NCI-H2107 (cell line): Measurements from ENCODE around the gene CAPNS2.
"Not testable (repeated sequence)": the region's sequence is repeated elsewhere in the genome, so short reads cannot be mapped to it uniquely, and the experiment has no call there.

Source experiments
- DNase-seq: peaks from one replicate; lab custom pipeline; 2025; lab: John Stamatoyannopoulos, UW

The CAPNS2 gene

DNA sequence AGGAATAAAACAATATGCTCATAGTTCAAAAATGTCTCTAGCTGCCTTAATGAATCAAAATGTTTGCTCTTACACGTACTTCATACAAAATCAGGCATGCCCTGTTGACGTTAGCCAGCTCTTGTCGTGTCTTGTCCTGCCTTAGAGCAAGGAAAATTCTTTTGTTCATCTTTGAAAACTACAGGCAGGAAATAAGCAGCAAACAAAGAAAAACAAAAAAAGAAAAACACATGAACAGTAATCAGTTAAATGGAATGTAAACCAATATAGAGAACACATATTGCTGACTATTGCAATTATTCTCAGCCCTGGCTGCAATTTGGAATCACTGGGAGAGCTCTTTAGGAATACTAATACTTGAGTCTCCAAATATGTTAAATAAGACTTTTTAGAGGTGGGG is 1.7 kb downstream of the CAPNS2 start:
- no peak for DNase-seq

DNA sequence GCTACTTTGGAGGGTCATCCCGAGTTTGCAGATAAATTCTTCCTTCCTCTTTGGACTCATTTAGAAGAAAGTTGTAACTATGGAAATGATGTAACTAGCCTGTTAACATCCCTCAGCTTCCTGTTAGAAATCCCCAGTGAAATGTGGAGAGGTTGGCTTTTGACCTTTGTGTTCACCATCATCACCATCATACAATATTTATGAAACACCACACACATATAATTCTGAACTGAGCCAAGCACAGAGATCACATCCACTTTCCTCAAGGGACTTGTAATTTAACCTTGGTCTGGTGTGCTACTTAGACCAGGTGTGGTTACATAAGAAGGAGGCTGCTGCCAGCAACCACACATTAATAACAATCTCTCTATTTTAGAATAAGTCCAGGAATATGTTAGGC is 2.5 kb downstream of the CAPNS2 start:
- no peak for DNase-seq

DNA sequence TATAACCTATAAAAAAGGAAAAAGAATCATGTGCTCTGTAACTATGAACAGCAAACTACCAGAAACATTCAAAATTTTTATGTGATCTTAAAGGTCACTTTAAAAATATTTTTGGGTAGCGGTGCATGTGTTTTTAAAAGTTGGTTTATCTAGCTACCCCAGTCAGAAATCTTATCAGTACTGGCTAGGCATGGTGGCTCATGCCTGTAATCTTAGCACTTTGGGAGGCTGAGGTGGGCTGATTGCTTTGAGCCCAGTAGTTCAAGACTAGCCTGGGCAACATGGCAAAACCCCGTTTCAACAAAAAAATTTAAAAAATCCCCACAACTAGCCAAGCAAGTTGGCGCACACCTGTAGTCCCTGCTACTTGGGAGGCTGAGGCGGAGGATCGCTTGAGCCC is 3.7 kb downstream of the CAPNS2 start:
- DNase-seq = no peak

DNA sequence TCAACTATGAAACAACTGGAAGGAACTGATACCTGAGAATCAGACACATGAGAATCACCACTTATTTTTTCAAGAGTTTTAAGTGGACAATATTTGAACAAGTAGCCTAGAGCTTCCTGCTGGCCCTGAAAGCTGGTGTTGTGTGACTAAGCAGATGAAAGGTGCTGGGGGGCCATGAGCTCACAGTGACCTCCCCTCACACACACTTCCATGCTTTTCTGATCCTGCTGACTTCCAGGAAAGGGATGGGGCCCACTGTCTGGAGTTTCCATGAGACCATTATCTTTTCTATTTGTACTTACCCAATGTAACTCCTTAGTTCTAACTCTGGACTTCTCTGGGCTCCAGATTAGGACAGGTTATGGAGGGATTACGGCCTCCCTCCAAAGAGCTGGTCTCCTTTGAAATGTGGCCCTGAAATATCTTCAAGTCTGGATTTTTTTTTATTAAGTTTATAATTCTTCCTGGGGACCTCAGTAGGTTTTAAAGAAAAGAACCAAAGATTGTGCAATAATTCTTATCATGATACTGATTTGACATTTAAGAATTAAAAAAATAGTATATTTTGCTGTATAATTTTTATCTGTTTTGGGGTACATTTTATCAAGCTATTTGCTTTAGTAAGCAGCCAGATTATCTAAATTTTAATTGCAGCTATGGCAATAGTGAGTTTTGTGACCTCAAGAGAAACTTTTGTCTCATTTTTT is 4.9 kb downstream of the CAPNS2 start:
- DNase-seq = no peak

DNA sequence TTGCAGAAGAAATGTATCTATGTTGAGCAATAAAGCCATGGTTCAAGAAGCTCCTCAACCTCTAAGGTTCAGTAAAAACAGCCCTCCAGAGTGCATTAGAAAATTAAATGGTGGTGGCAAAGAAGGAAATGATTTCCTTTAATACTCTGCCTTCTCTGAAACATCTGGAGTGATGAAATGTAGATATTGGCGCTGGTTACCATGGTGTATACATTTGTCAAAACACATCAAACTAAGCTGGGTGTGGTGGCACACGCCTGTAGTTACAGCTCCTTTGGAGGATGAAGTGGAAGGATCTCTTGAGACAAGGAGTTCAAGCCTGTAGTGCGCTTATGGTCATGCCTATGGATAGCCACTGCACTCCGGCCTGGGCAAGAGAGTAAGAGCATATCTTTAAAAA is 6.0 kb downstream of the CAPNS2 start:
- no peak for DNase-seq

DNA sequence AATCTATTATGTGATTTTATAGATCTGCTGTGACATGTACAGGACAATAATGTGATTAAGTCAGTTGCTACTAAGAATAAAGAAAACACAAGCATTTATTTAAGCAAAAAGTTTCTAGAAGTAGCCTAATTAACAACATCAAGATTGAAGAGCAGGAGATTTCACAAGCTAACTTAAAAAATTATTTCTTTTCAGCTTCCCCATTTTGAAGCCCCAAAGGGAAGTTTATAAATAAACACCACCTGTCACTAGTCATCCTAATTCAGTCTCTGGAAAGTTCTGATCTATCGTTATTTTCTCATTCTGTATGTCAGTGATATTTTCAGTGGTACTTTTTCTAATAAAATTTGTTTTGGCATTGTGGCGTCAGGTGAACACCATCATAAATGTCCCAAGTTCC is 8.3 kb downstream of the CAPNS2 start:
- DNase-seq = no peak

DNA sequence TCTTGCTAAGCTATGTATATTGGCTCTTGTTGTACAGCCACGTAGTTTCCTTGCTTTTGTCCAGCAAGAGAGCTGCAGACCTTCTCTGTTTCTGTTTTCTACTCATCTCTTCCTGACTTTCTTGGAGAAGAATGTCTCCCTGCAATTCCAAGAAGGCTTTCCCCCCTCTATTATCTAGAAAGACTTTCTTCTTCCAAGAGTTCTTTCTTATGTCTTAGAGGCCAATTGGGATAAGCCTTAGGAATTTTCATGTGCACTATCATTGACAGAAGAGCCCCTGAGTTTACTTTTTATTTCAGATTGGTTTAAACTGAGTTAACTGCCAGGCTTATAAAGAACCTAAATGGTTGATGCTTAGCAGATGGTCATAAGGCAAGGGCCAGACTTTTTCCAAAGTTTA is 9.0 kb downstream of the CAPNS2 start:
- DNase-seq = no peak

DNA sequence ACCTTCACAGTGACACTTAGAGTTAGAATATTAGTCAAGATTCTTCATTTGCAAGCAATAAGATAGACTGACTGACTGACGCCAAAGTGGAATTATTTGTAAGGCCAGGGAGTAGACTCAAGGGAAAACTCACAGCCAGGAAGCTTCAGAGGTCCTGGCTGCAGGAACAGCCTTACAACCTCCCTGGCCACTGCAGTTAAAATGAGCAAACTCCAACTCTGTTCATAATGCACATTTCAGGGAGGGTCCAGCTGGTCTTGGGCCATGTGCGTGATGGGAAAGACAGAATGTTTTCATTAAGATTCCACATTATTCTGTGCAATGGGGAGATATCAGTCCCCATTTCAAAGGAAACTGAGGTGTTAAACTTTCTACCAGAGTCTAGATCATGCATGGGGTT is 9.9 kb downstream of the CAPNS2 start:
- no peak for DNase-seq

DNA sequence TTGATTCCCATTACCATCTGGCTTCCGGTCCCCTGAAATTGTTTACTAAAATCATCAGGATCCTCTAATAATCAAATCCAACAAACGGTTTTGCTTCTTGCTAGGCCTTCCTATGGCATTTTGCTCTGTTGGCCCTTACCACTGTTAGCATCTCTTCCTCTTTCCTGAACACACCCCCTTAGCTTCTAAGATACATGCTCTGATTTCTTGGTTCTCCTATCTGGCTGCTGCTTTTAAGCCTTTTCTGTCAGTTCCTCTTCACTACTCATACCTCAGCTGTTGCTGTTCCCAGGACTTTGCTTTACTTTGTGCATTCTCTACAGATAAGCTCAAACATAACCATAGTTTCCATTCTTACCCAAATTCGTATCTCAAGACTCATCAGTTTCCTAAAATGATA is 11.4 kb downstream of the CAPNS2 start:
- DNase-seq = no peak

DNA sequence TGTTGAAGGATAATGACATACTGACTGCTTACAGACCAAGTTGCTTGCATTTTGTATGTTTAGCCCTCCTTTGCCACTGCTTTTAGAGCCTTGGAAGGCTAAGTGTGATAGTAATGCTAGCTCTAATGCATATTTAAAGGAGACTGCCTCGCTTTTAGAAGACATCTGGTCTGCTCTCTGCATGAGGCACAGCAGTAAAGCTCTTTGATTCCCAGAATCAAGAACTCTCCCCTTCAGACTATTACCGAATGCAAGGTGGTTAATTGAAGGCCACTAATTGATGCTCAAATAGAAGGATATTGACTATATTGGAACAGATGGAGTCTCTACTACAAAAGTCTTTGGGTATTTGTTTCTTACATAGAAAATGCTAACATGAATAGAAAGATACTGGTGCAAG is 19.1 kb downstream of the CAPNS2 start:
- no peak for DNase-seq

DNA sequence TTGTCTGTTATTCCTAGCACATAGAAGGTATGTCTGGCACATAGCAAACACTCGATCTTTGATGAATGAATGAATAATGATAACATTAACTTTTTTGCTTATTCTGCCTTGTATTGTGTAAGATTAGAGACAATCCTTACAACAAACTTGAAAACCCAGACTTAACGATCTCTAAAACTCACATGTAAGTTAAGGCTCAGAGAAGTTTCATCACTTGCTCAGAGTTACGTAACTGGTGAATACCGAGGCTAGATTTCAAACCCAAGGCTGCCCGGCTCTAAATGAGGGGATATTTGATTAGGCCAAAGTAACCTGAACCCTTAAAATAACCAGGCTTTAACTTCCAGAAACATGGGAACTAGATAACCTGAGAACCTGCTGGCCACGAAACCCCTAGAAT is 22.3 kb downstream of the CAPNS2 start:
- DNase-seq = no peak

DNA sequence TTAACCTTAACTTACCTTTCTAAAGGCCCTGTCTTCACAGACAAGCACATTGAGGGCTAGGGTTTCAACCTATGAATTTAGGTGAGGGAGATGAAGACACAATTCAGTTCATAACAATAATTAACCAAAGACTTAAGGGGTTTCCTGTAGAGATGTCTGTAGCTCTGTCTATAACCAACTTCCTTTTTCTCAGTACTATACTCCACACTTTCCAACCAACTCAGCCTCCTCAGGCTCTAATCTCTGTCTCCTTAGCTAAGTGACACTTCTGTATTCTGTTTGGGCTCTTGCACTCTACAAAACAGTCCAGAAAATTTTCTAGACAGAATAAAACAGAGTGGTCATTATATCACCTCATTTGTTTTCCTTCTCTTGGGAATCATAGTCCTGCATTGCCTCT is 25.8 kb downstream of the CAPNS2 start:
- no peak for DNase-seq

DNA sequence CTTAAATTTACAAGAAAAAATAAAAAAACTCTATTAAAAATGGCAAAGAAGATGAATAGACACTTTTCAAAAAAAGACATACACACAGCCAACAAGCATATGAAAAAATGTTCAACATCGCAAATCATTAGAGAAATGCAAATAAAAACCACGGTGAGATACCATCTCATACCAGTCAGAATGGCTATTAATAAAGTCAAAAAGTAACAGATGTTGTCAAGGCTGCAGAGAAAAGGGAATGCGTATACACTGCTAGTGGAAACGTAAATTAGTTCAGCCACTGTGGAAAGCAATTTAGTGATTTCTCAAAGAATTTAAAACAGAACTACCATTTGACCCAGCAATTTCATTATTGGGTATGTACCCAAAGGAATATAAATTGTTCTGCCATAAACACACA is 31.4 kb downstream of the CAPNS2 start:
- no peak for DNase-seq

DNA sequence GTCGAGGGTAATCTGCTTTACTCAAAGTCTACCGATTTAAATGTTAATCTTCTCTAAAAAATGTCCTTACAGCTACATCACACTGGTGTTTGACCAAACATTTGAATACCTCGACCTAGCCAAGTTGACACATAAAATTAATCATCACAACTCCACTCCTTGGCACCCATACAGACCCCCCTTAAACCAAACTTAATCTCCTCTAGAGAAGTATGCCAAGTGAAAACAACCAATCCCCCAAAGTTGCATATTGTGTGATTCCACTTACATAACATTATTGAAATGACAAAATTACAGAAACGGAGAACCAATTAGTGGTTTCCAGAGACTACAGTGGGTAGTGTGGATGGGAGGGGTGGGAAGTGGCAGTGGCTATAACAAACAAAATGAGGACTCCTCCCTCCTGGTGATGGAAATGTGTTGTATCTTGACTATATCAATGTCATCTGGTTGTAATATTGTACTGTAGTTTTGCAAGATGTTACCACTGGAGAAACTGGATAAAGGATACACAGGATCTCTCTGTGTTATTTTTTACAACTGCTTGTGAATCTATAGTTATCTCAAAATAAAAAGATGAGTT is 39.4 kb downstream of the CAPNS2 start:
- no peak for DNase-seq

DNA sequence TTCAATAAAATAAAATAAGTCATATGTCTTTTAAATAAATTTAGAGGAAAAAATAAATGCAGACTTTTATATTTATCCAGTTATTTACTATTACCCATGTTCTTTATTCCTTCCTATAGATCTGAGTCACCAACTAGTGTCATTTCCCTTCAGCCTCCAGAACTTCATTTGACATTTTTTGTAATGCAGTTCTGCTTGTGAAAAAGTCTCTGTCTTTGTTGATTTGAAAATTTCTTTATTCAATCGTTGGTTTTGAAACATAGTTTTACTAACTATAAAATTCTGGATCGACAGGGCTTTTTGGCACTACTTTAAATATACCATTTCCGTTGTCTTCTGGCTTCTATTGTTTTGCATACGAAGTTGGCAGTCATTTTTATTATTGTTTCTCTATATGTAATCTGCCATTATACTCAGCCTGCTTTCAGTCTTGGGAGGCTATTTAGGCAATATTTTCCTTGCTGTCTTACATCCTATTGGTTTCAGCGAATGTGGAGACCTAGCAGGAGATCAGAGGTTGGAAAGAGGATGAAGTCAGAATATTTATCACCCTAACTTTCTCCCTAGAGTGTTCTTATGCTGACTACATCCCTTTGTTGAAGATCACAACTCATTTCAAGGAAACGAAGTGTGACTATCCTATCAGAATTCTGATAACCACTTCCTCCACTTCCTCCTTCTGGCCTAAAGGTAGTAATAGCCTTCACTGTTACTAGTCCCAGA is 47.3 kb downstream of the CAPNS2 start:
- DNase-seq = no peak

DNA sequence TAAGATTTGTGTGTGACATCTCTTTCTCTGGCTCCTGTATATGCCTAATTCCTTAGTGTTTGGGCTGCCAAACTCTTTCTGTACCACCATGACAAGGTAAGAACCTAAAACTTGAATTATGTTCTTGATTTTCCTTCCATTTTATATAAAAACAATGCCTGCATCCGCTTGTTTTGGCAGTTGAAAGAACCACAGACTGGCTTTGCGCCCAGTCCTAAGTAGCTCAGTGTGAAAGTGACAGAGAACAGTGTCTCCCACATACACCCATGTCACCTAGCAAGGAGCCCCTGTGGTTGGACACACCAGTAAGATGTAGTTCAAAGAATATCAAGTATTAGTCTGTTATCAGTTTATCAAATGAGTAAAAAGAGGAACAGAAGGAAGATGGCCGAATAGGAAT is 48.6 kb downstream of the CAPNS2 start:
- no peak for DNase-seq

DNA sequence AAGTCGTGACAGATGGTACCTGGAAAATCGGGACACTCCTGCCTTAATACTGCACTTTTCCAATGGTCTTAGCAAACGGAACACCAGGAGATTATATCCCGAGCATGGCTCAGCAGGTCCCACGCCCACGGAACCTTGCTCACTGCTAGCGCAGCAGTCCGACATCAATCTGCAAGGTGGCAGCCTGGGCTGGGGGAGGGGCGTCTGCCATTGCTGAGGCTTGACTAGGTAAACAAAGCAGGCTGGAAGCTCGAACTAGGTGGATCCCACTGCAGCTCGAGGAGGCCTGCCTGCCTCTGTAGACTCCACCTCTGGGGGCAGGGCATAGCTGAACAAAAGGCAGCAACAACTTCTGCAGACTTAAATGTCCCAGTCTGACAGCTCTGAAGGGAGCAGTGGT is 49.2 kb downstream of the CAPNS2 start:
- not testable (repeated sequence) for DNase-seq
